Gastrocnemius medialis (tissue), 4 donors: ENCODE measurements around the gene LDLRAD4. TPM values are rescaled to one million over a fixed set of nuclear protein-coding genes. Genes with fewer than 3 reads are reported as not detected.

Source experiments
- ATAC-seq, 2 donors: fragments of 150-250 bp; one replicate each; pipeline ENCODE4 v1.9.1; 2016
- DNase-seq, 2 donors: peaks; one replicate each; pipeline ENCODE4 v3.0.0-alpha.2; 2019
- H3K27ac ChIP-seq, 4 donors: fragments of 200-600 bp; sonication (generic); 1 replicate in 1 of 4; 2 replicates in 3 of 4; pipeline ENCODE4 v1.5.1; 2016 to 2018; ENCODE audit warnings: mild to moderate bottlenecking in 2 of 4, moderate library complexity in 1 of 4
- H3K27me3 ChIP-seq, 3 donors: fragments of 200-600 bp; sonication (generic) in 2 of 3; 1 replicate in 1 of 3; 2 replicates in 2 of 3; pipeline versions ENCODE4 v1.5.1 to v1.6.0; 2016 to 2019; ENCODE audit warnings: mild to moderate bottlenecking in 1 of 3, moderate library complexity in 1 of 3
- H3K36me3 ChIP-seq, 2 donors: fragments of 200-600 bp; sonication (generic) in 1 of 2; one replicate each; pipeline ENCODE4 v1.5.1; 2017 to 2018
- H3K4me1 ChIP-seq, 2 donors: fragments of 200-600 bp; sonication (generic) in 1 of 2; one replicate each; pipeline ENCODE4 v1.5.1; 2016 to 2017; ENCODE audit warnings: mild to moderate bottlenecking in 2 of 2
- H3K4me3 ChIP-seq, 4 donors: fragments of 200-600 bp; sonication (generic) in 3 of 4; 1 replicate in 1 of 4; 2 replicates in 3 of 4; pipeline ENCODE4 v1.5.1; 2016 to 2019; ENCODE audit warnings: mild to moderate bottlenecking in 2 of 4
- H3K9me3 ChIP-seq, 3 donors: fragments of 200-600 bp; sonication (generic) in 2 of 3; 1 replicate in 1 of 3; 2 replicates in 2 of 3; pipeline ENCODE4 v1.5.1; 2016 to 2019
- CTCF ChIP-seq, 5 experiments: fragments of 450-650 bp in 3 of 5; fragments of 200-600 bp in 2 of 5; sonication (generic) in 2 of 5; IDR thresholded peaks in 4 of 5; conservative IDR thresholded peaks in 1 of 5; 1 replicate in 4 of 5; 2 replicates in 1 of 5; pipeline ENCODE4 v1.5.1; 2016 to 2019; ENCODE audit warnings: antibody characterized with exemption in 5 of 5, mild to moderate bottlenecking in 3 of 5, moderate library complexity in 3 of 5
- POLR2A ChIP-seq, 2 donors: fragments of 450-650 bp; IDR thresholded peaks; one replicate each; pipeline ENCODE4 v1.6.1; 2017; ENCODE audit warnings: antibody characterized with exemption in 2 of 2, mild to moderate bottlenecking in 2 of 2, moderate library complexity in 2 of 2
- in situ Hi-C, 4 donors: fragments of 200-750 bp; cut with MboI; loops; one replicate each; pipeline versions ENCODE4 v1.15.0 to v1.8.0; 2017; ENCODE audit warnings: low sequenced_read_pairs in 4 of 4
- intact Hi-C: fragments of 100-400 bp; cut with DNase I; formaldehyde crosslinking; loops from one replicate; pipeline ENCODE4 v1.15.1; 2023; ENCODE audit warnings: low total_unique reads
- total RNA-seq, 4 donors: library from RNA; depleted of rRNA; stranded (reverse); fragments of >200 nt; gene quantifications; one replicate each; pipeline versions ENCODE4 v1.1.0 to v1.2.3, GENCODE V29; 2016

LDLRAD4 gene
- total RNA-seq, 4 donors from 2014 or later: 3.9 to 11.1 (median 6.5) TPM

- H3K27me3 ChIP-seq: no peaks in the 10 kb centered on the region
- no peak overlapping the region for H3K4me3 ChIP-seq
- no peaks in the 10 kb centered on the region for H3K36me3 ChIP-seq
- no peak overlapping the region for H3K27ac ChIP-seq
- peaks cover 3 to 7% of the 10 kb centered on the region in 2 donors for H3K4me1 ChIP-seq
- TF ChIP-seq CTCF (IDR thresholded peaks at IDR 0.05 in 4 of 5, conservative IDR thresholded peaks at IDR 0.05 in 1 of 5) (no peak), POLR2A (IDR thresholded peaks at IDR 0.05) (no peak)
- intact Hi-C loops: no loop called here
- no peak for ATAC-seq
- H3K9me3 ChIP-seq: no peaks in the 10 kb centered on the region
- no peak for DNase-seq
- in situ Hi-C loops: no loop called here
These were observed 362.4 kb downstream of the LDLRAD4 start for GRCh38 chr18:13580991-13581390.

GRCh38 chr18:13581496-13582177, 363.1 kb downstream of the LDLRAD4 start:
- H3K4me1 ChIP-seq: peaks cover 3 to 7% of the 10 kb centered on the region in 2 donors

GRCh38 chr18:13582178-13582670, 363.7 kb downstream of the LDLRAD4 start:
- Histone ChIP-seq H3K27ac (no peak overlapping the region), H3K4me1 (peaks cover 3 to 7% of the 10 kb centered on the region in 2 donors), H3K4me3 (no peak overlapping the region), H3K27me3 (no peaks in the 10 kb centered on the region), H3K36me3 (no peaks in the 10 kb centered on the region), H3K9me3 (no peaks in the 10 kb centered on the region)
- no peak for ATAC-seq
- DNase-seq: no peak
- TF ChIP-seq POLR2A (IDR thresholded peaks at IDR 0.05) (no peak), CTCF (IDR thresholded peaks at IDR 0.05 in 4 of 5, conservative IDR thresholded peaks at IDR 0.05 in 1 of 5) (no peak)
- in situ Hi-C loops: no loop called here
- intact Hi-C loops: no loop called here

More at GRCh38 chr18:13581496-13582177, 363.1 kb downstream of the LDLRAD4 start:
- Histone ChIP-seq H3K27ac (no peak overlapping the region), H3K4me3 (no peak overlapping the region), H3K27me3 (no peaks in the 10 kb centered on the region), H3K9me3 (no peaks in the 10 kb centered on the region), H3K36me3 (no peaks in the 10 kb centered on the region)
- TF ChIP-seq CTCF (IDR thresholded peaks at IDR 0.05 in 4 of 5, conservative IDR thresholded peaks at IDR 0.05 in 1 of 5): no peak
- TF ChIP-seq POLR2A (IDR thresholded peaks at IDR 0.05): no peak
- ATAC-seq (no peak), DNase-seq (no peak)
- in situ Hi-C loops: no loop called here
- intact Hi-C loops: no loop called here

- Histone ChIP-seq H3K36me3 (no peaks in the 10 kb centered on the region), H3K27ac (no peak overlapping the region), H3K27me3 (no peaks in the 10 kb centered on the region), H3K4me3 (no peak overlapping the region), H3K9me3 (no peaks in the 10 kb centered on the region), H3K4me1 (peaks cover 3 to 7% of the 10 kb centered on the region in 2 donors)
- intact Hi-C loops: no loop called here
- no peak for DNase-seq
- no peak for TF ChIP-seq POLR2A (IDR thresholded peaks at IDR 0.05)
- no peak for TF ChIP-seq CTCF (IDR thresholded peaks at IDR 0.05 in 4 of 5, conservative IDR thresholded peaks at IDR 0.05 in 1 of 5)
- ATAC-seq: no peak
- in situ Hi-C loops: no loop called here
These were observed 365.3 kb downstream of the LDLRAD4 start for GRCh38 chr18:13583576-13584550.
